Upper lobe of right lung (tissue), 1 donor: Measurements from ENCODE around the gene PCGF5. TPM values are rescaled to one million over a fixed set of nuclear protein-coding genes. Genes with fewer than 3 reads are reported as not detected.
"Not testable (repeated sequence)": the region's sequence is repeated elsewhere in the genome, so short reads cannot be mapped to it uniquely, and the experiment has no call there.

Experiments
- ATAC-seq: fragments of 200-7000 bp; cut with Tn5 transposase; one replicate; pipeline ENCODE4 v1.9.1; 2020; ENCODE audit warnings: mild to moderate bottlenecking, moderate library complexity
- DNase-seq: peaks from one replicate; pipeline ENCODE4 v3.0.0-alpha.2; 2020
- H3K27ac ChIP-seq: fragments of 200-600 bp; one replicate; pipeline ENCODE4 v1.8.0; 2022
- H3K27me3 ChIP-seq: fragments of 200-600 bp; one replicate; pipeline ENCODE4 v1.8.0; 2022; ENCODE audit warnings: mild to moderate bottlenecking
- H3K36me3 ChIP-seq: fragments of 200-600 bp; one replicate; pipeline ENCODE4 v1.8.0; 2022
- H3K4me1 ChIP-seq: fragments of 200-600 bp; one replicate; pipeline ENCODE4 v1.8.0; 2022
- H3K4me3 ChIP-seq: fragments of 200-600 bp; one replicate; pipeline ENCODE4 v1.8.0; 2022; ENCODE audit warnings: mild to moderate bottlenecking
- H3K9me3 ChIP-seq: fragments of 200-600 bp; one replicate; pipeline ENCODE4 v1.8.0; 2022
- CTCF ChIP-seq: fragments of 200-600 bp; IDR thresholded peaks from one replicate; pipeline ENCODE4 v1.8.0; 2022; ENCODE audit warnings: antibody characterized with exemption
- intact Hi-C: fragments of 100-400 bp; cut with DNase I; formaldehyde crosslinking; loops from one replicate; pipeline ENCODE4 v1.11.0; 2022
- total RNA-seq: library from RNA; stranded (reverse); fragmentation: NEBNext Ultra II Directional; extraction: Animal tissue kit (Norgen Biotek cat#: 25700); gene quantifications from one replicate; pipeline ENCODE4 v1.2.1, GENCODE V29; 2021
- donor health status: DM: no; HTN: yes; CAD: no; lungs with severe emphysema.

The PCGF5 gene
- total RNA-seq, 1 donor from 2014 or later = 49.6 TPM

GRCh38 chr10:91296471-91296870 is 76.0 kb downstream of the PCGF5 start:
- Histone ChIP-seq H3K27ac (no peak overlapping the region), H3K36me3 (no peaks in the 10 kb centered on the region), H3K9me3 (no peaks in the 10 kb centered on the region), H3K4me3 (no peak overlapping the region), H3K27me3 (no peaks in the 10 kb centered on the region), H3K4me1 (peaks cover 4% of the 10 kb centered on the region)
- intact Hi-C loops = no loop called here
- TF ChIP-seq CTCF = no peak
- ATAC-seq (no peak), DNase-seq (no peak)

GRCh38 chr10:91298224-91298871 is 77.9 kb downstream of the PCGF5 start:
- H3K4me3 ChIP-seq = peak overlapping the region; percentile 39
- H3K9me3 ChIP-seq = no peaks in the 10 kb centered on the region
- H3K27me3 ChIP-seq = no peaks in the 10 kb centered on the region
- H3K27ac ChIP-seq = no peak overlapping the region
- DNase-seq = peak; percentile 84
- no peaks in the 10 kb centered on the region for H3K36me3 ChIP-seq
- peak; percentile 96 for ATAC-seq
- intact Hi-C loops = no loop called here
- H3K4me1 ChIP-seq = peaks cover 4% of the 10 kb centered on the region
- peak; percentile 94 for TF ChIP-seq CTCF

GRCh38 chr10:91299999-91300575 is 79.6 kb downstream of the PCGF5 start:
- Histone ChIP-seq H3K4me3 (no peak overlapping the region), H3K9me3 (no peaks in the 10 kb centered on the region), H3K27ac (no peak overlapping the region), H3K27me3 (no peaks in the 10 kb centered on the region), H3K36me3 (no peaks in the 10 kb centered on the region), H3K4me1 (peaks cover 4% of the 10 kb centered on the region)
- intact Hi-C loops = no loop called here
- DNase-seq (no peak), ATAC-seq (no peak)
- TF ChIP-seq CTCF = no peak

- ATAC-seq, H3K4me3 ChIP-seq, intact Hi-C loops, H3K9me3 ChIP-seq, H3K27ac ChIP-seq, H3K4me1 ChIP-seq, H3K27me3 ChIP-seq, DNase-seq, H3K36me3 ChIP-seq: not testable (repeated sequence)
Observed at GRCh38 chr10:91302946-91303345, 82.5 kb downstream of the PCGF5 start.

GRCh38 chr10:91305979-91306378 is 85.5 kb downstream of the PCGF5 start:
- H3K27me3 ChIP-seq, H3K4me3 ChIP-seq, H3K36me3 ChIP-seq, intact Hi-C loops, H3K9me3 ChIP-seq, H3K27ac ChIP-seq, ATAC-seq, DNase-seq, H3K4me1 ChIP-seq: not testable (repeated sequence)

GRCh38 chr10:91307489-91307888 is 87.0 kb downstream of the PCGF5 start:
- Histone ChIP-seq H3K36me3 (no peaks in the 10 kb centered on the region), H3K27ac (no peak overlapping the region), H3K9me3 (no peaks in the 10 kb centered on the region), H3K4me1 (no peaks in the 10 kb centered on the region), H3K27me3 (no peaks in the 10 kb centered on the region), H3K4me3 (no peak overlapping the region)
- intact Hi-C loops = no loop called here
- no peak for TF ChIP-seq CTCF
- ATAC-seq (no peak), DNase-seq (no peak)
